GM23248 (cell line): ENCODE data around the gene FARP1.

Experiments used
- EZH2 ChIP-seq: fragments of 200-600 bp; sonication (generic); IDR thresholded peaks from 2 replicates; pipeline ENCODE4 v1.6.1; 2018; ENCODE audit warnings: antibody characterized with exemption, mild to moderate bottlenecking; ENCODE audit not compliant: insufficient read depth, poor library complexity, severe bottlenecking
- EZH2phosphoT487 ChIP-seq: fragments of 200-600 bp; sonication (generic); IDR thresholded peaks from 2 replicates; pipeline ENCODE4 v1.6.1; 2018; ENCODE audit warnings: antibody characterized with exemption, moderate library complexity, mild to moderate bottlenecking, low read depth; ENCODE audit not compliant: insufficient read depth

GRCh38 chr13:98224557-98224956 lies 81.7 kb downstream of the FARP1 start:
- TF ChIP-seq EZH2 (no peak), EZH2phosphoT487 (no peak)
